OCI-LY1 (cell line): ENCODE measurements around the gene IL4I1.

Experiments used
- H2AFZ ChIP-seq: fragments of 200-600 bp; sonication (generic), shearing (Covaris generic); 2 replicates; pipeline ENCODE4 v1.6.0; 2014; ENCODE audit warnings: antibody characterized with exemption, mild to moderate bottlenecking, low read length
- H3F3A ChIP-seq: fragments of 200-600 bp; sonication (generic), shearing (Covaris generic); 2 replicates; pipeline ENCODE4 v1.6.0; 2014; ENCODE audit warnings: mild to moderate bottlenecking, antibody characterized with exemption, low read length, moderate library complexity; ENCODE audit not compliant: insufficient read depth
- H3K27ac ChIP-seq: fragments of 200-600 bp; sonication (generic); 2 replicates; pipeline ENCODE4 v1.5.1; 2014; ENCODE audit warnings: low read length, mixed run types, mild to moderate bottlenecking, low read depth; ENCODE audit not compliant: poor library complexity, severe bottlenecking
- H3K27me3 ChIP-seq: fragments of 200-600 bp; sonication (generic); 2 replicates; pipeline ENCODE4 v1.6.0; 2014; ENCODE audit warnings: antibody characterized with exemption, mild to moderate bottlenecking, low read length, moderate library complexity; ENCODE audit not compliant: insufficient read depth
- H3K36me3 ChIP-seq: fragments of 200-600 bp; sonication (generic); 2 replicates; pipeline ENCODE4 v1.6.1; 2014; ENCODE audit warnings: mild to moderate bottlenecking, antibody characterized with exemption, low read length, moderate library complexity, mixed read lengths; ENCODE audit not compliant: insufficient read depth
- H3K4me1 ChIP-seq: fragments of 200-600 bp; sonication (generic); 2 replicates; pipeline ENCODE4 v1.5.1; 2014; ENCODE audit warnings: mild to moderate bottlenecking, low read length, moderate library complexity; ENCODE audit not compliant: insufficient read depth, severe bottlenecking
- H3K4me2 ChIP-seq: fragments of 200-600 bp; sonication (generic), shearing (Covaris generic); 2 replicates; pipeline ENCODE4 v1.6.1; 2014; ENCODE audit warnings: low read length
- H3K4me3 ChIP-seq: fragments of 200-600 bp; sonication (generic); 2 replicates; pipeline ENCODE4 v1.5.1; 2014; ENCODE audit warnings: low read length, low read depth, mild to moderate bottlenecking, mixed read lengths; ENCODE audit not compliant: poor library complexity, severe bottlenecking
- H3K79me2 ChIP-seq: fragments of 200-600 bp; shearing (Covaris generic); 2 replicates; pipeline ENCODE4 v1.6.1; 2016; ENCODE audit warnings: mixed run types, low read length, mixed read lengths; ENCODE audit not compliant: insufficient read depth
- H3K9ac ChIP-seq: fragments of 200-600 bp; sonication (generic), shearing (Covaris generic); 2 replicates; pipeline ENCODE4 v1.6.1; 2014; ENCODE audit warnings: mild to moderate bottlenecking, low read length, mixed read lengths
- H3K9me2 ChIP-seq: fragments of 200-600 bp; sonication (generic), shearing (Covaris generic); 2 replicates; pipeline ENCODE4 v1.6.1; 2014; ENCODE audit warnings: low read depth, mild to moderate bottlenecking, low read length, mixed read lengths
- H3K9me3 ChIP-seq: fragments of 200-600 bp; shearing (Covaris generic); 2 replicates; pipeline ENCODE4 v1.6.1; 2014; ENCODE audit warnings: low read length, mixed read lengths
- H4K20me1 ChIP-seq: fragments of 200-600 bp; sonication (generic), shearing (Covaris generic); 2 replicates; pipeline ENCODE4 v1.6.0; 2016; ENCODE audit warnings: mild to moderate bottlenecking, low read length; ENCODE audit not compliant: insufficient read depth
- EZH2 ChIP-seq: fragments of 200-600 bp; sonication (generic), shearing (Covaris generic); IDR thresholded peaks from 2 replicates; pipeline ENCODE4 v1.8.0; 2017; ENCODE audit warnings: borderline replicate concordance, mixed run types, mild to moderate bottlenecking, antibody characterized with exemption, low read length, moderate library complexity, mixed read lengths
- TF ChIP-seq, protein P1 (sequence below): fragments of 200-600 bp; sonication (generic), shearing (Covaris generic); IDR thresholded peaks from 2 replicates; pipeline ENCODE4 v1.5.1; 2017; ENCODE audit warnings: mild to moderate bottlenecking, antibody characterized with exemption, low read length, moderate library complexity, mixed read lengths

The IL4I1 gene

DNA sequence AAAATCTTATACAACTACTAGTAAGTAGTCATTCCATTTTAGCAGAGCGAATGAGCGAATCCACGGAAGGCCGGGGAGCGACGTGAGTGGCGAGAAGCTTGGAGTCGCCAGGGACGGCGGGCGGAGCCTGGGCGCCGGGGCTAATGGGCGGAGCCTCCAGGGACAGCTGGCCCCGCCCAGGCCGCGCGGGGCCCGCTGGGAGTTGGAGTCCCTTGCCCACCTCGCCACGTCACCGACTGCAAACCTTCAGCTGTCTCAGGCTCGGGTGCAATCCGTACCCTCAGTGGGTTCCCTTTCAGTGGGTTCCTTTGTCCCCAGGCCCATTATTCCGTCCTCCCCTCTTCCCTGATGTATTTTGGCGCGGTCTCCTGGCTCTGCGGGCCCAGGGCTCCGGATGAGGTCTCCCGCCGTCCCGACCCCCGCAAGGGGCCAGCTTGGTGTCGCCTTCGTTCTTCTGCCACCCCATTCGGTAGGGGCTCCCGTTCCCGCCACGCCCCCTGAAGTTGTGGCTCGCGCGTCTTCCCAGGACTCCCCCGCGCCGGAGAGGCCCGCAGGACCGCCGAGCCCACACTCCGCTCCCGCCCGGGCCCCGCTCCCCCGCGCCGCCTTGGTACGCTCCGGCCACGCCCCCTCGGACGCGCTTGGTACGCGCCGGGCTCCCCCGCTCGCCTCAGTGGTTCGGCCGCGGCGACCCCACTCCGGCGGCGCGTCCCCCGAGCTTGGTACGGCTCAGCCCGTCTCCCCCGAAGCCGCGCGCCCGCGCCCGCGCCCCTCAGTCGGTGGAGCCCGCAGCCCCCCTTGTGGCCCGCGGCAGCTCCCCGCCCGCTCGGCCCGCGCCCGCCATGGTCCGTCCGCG is 46.0 kb downstream of the IL4I1 start, which contains the start of gene PTOV1:
TSS of gene PTOV1 (plus strand) at position 673 of the 856 bp plus-strand sequence.
- Histone ChIP-seq H3K79me2 (peaks cover 25% of the 10 kb centered on the region), H3F3A (no peaks in the 10 kb centered on the region), H3K9me3 (0 out of 2 replicates have a peak, but pooled peaks cover 3% of the 10 kb centered on the region), H3K27me3 (no peaks in the 10 kb centered on the region), H3K9me2 (no peaks in the 10 kb centered on the region), H2AFZ (no peak within 1 kb of the TSS), H3K36me3 (peaks cover 16% of the 10 kb centered on the region; the same call in 1 of the 2 replicates), H3K9ac (peak within 1 kb of the TSS; percentile 76), H3K4me2 (peak within 1 kb of the TSS; percentile 98), H3K4me1 (peaks cover 41% of the 10 kb centered on the region), H3K4me3 (peak within 1 kb of the TSS; percentile 81), H3K27ac (peak within 1 kb of the TSS; percentile 92), H4K20me1 (no peaks in the 10 kb centered on the region)
- TF ChIP-seq, protein P1, sequence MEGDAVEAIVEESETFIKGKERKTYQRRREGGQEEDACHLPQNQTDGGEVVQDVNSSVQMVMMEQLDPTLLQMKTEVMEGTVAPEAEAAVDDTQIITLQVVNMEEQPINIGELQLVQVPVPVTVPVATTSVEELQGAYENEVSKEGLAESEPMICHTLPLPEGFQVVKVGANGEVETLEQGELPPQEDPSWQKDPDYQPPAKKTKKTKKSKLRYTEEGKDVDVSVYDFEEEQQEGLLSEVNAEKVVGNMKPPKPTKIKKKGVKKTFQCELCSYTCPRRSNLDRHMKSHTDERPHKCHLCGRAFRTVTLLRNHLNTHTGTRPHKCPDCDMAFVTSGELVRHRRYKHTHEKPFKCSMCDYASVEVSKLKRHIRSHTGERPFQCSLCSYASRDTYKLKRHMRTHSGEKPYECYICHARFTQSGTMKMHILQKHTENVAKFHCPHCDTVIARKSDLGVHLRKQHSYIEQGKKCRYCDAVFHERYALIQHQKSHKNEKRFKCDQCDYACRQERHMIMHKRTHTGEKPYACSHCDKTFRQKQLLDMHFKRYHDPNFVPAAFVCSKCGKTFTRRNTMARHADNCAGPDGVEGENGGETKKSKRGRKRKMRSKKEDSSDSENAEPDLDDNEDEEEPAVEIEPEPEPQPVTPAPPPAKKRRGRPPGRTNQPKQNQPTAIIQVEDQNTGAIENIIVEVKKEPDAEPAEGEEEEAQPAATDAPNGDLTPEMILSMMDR: no peak
- no peak for TF ChIP-seq EZH2

GRCh38 chr19:49850221-49850486 is 46.5 kb downstream of the IL4I1 start:
- Histone ChIP-seq H3K9me2 (no peaks in the 10 kb centered on the region), H3K4me3 (peak overlapping the region; percentile 81), H3K9ac (peak overlapping the region; percentile 76; the same call in 1 of the 2 replicates), H3K4me2 (peak overlapping the region; percentile 74), H4K20me1 (no peaks in the 10 kb centered on the region), H3K9me3 (0 out of 2 replicates have a peak, but pooled peaks cover 3% of the 10 kb centered on the region), H2AFZ (no peak overlapping the region), H3K27me3 (no peaks in the 10 kb centered on the region), H3K36me3 (peaks cover 10% of the 10 kb centered on the region; the same call in 1 of the 2 replicates), H3K27ac (peak overlapping the region; percentile 92), H3K4me1 (peaks cover 41% of the 10 kb centered on the region), H3K79me2 (peaks cover 25% of the 10 kb centered on the region), H3F3A (no peaks in the 10 kb centered on the region)
- TF ChIP-seq EZH2: no peak
- TF ChIP-seq, protein P1: no peak

DNA sequence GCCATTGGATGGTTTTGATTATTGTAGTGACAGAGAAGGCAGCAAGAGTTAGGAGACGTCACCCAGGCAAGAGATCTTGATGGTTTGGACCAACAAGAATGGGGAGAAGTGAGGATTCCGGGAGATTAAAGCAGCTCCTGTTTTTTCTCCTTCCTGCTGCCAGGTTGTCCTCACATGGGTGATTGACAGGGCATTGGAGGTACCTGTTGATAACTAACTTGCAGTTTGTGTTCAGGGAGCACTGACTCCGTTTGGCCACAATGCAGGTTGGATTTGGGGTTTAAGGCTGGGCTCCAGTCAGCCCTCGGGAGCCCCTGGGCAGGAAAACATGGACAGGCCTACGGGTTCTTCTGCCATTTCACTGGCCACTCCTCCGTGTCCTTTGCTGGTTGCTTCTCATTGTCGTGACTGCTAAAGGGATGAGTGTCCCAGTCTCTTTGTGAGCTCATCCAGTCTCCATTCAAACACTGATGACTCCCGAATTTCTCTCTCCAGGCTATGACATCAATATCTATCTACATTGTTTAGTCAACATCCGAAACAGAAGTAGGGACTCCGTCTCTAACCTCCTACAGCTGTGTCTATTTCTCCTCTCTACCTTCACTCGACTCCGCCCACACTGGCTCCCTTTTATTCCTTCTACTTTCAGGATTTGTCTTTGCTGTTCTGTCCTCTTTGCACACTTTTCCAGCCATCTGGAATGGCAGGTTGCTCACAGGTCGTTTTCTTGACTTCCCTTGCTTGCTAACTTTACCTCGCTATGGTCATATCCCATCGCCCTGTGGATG is 47.1 kb downstream of the IL4I1 start:
- H3K4me3 ChIP-seq: peak overlapping the region; percentile 81
- H3K27ac ChIP-seq: peak overlapping the region; percentile 92
- TF ChIP-seq, protein P1: no peak
- no peak for TF ChIP-seq EZH2

More for the DNA sequence above, 47.1 kb downstream of the IL4I1 start:
- no peak overlapping the region for H2AFZ ChIP-seq
- no peaks in the 10 kb centered on the region for H3K27me3 ChIP-seq
- H3K36me3 ChIP-seq: peaks cover 6% of the 10 kb centered on the region; the same call in 1 of the 2 replicates
- peaks cover 25% of the 10 kb centered on the region for H3K79me2 ChIP-seq
- H3K9ac ChIP-seq: peak overlapping the region; percentile 76; the same call in 1 of the 2 replicates
- no peaks in the 10 kb centered on the region for H3F3A ChIP-seq
- H3K9me3 ChIP-seq: 0 out of 2 replicates have a peak, but pooled peaks cover 3% of the 10 kb centered on the region
- H3K4me2 ChIP-seq: peak overlapping the region; percentile 74
- no peaks in the 10 kb centered on the region for H4K20me1 ChIP-seq
- H3K4me1 ChIP-seq: peaks cover 45% of the 10 kb centered on the region
- no peaks in the 10 kb centered on the region for H3K9me2 ChIP-seq
